NAMALWA (cell line): ENCODE measurements around the gene PNPLA2.

ENCODE experiments used
- DNase-seq: peaks from one replicate; pipeline ENCODE4 v3.0.0-alpha.2; 2015; ENCODE audit warnings: low spot score

Gene PNPLA2

DNA sequence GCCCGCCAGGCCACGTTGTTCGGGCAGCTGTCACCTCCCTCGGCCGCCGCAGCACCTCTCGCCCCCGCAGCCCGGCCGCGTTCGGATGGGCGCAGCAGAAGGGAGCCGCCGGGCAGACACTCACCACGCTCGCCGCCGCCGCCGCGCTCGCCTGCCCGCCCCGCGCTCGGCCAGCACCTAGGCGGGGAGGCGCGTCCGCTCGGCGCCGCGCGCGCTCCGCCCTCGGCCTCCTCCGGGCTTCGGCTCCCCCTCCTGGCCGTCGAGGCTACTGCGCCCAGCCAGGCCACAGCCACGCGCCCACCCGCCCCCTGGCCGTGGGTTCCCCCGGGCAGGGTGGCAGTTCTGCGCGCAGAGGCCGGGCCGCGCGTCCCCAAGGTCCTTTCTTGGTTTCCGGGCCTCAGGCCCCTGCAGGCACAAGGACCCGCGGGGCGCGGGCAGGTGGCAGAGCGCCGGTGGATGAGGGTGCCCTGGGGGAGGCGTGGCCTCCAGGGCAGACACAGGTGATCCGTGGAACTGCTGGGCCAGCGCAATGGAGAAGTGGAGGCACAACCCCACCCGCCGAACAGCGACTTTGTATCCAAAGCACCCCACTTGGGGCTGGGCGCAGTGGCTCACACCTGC lies 20.5 kb upstream of the PNPLA2 start, which contains the start of gene SLC25A22:
Gene SLC25A22 (minus strand): TSS at position 189 of the 621 bp plus-strand sequence. CDS start 3,275 bp downstream, outside the sequence.
- peak; percentile 89 for DNase-seq

DNA sequence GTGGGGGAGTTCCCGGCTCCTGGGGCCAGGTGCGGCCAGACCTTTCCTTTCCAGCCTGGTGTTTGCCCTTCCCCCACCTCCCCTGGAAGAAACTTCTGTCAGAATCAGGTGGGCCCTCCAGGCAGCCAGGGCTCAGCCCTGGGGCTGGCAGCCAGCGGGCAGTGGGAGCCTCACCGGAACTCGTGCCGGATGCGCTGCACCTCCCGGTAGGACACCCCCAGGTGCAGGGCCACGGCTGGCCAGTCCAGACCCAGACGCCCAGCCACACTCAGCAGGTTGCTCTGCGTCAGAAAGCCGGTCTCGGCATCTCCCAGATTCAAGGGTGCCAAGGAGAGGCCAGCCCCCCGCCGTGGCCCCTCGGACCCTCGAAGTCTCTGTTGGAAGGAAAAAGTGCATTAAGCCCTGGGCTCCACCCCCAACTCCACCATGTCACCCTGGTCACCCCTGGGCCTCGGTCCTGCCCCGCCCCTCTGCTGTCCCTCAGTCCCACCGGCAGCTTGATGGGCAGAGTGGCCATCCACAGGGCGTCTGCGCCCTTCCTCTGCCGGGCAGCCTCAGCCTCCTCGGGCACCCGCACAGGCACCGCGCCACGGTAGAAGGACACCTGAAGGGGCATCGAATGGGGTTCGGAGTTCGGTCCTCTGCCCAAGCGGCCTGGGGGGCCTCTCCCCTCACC lies 18.9 kb upstream of the PNPLA2 start:
- DNase-seq = no peak

DNA sequence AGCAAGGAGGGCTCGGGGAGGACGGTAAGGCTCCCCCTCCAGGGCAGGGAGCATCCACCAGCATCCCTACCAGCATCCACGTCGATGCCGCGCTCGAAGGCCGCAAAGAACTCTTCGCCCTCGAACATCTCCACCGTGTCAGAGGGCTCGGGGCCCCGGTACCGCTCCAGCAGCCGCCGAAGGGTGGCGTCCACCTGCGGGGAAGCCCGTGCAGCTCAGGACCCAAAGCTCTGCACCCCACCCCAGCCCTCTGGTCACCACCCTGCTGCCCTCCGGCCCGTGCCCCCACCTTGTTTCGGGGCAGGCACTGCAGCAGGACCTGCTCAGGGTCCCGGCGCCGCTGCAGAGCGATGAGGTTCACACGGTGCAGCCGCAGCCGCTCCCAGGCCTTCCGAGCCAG lies 18.2 kb upstream of the PNPLA2 start:
- no peak for DNase-seq

DNA sequence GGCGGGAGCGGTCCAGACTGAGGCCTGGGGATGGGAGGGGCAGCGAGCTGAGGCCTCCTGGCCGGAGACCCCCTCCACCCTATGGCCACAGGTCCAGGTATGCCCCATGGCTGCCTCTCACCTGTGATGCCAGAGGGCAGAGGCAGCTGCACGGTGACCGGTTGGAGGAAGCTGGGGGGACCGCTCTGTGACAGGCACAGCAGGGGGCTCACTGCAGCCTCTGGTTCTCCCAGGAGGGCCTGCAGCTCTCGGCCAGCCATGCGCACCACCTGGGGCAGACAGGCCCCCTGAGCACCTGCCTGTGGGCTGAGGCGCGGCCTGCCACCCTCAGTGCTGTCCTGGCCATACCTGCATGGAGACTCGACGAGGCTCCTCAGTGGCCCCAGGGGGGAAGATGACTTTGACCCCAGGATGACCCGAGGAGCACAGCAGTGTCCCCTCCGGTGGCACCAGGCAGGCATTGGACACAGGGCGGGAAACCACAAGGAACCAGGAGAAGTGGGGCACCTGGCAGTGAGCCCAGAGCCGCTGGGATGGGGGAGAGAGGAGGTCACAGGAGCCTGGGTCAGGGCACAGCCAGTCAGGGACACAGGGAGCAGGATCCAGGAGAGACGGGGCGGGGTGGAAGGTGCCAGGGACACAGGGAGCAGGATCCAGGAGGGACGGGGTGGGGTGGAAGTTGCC lies 17.5 kb upstream of the PNPLA2 start:
- no peak for DNase-seq

DNA sequence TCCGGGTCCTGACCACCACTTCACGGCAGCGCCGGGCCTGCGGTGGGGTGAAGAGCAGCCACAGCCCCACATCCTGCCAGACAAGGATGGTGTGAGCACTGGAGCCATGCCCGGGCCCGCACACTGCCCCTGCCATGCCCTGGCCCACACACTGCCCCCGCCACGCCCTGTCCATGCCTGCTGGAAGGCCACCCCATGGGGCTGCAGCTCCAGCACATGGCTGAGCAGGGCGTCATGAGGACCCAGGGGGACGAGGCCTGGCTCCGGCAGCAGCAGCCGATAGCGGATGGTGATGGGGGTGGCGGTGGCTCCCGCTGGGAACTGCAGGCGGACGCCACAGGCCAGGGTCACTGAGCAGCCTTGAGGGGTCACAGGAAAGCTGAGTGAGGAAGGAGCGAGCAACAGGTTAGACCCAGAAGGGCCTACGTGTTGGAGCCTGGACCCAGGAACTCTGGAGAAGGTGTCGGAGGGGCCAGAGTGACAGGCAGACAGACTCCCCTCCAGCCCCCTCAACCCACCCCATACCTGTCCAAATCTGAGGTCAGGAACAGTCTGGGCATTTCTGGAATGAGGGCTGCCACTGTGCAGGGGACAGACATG lies 16.6 kb upstream of the PNPLA2 start:
- DNase-seq = no peak

DNA sequence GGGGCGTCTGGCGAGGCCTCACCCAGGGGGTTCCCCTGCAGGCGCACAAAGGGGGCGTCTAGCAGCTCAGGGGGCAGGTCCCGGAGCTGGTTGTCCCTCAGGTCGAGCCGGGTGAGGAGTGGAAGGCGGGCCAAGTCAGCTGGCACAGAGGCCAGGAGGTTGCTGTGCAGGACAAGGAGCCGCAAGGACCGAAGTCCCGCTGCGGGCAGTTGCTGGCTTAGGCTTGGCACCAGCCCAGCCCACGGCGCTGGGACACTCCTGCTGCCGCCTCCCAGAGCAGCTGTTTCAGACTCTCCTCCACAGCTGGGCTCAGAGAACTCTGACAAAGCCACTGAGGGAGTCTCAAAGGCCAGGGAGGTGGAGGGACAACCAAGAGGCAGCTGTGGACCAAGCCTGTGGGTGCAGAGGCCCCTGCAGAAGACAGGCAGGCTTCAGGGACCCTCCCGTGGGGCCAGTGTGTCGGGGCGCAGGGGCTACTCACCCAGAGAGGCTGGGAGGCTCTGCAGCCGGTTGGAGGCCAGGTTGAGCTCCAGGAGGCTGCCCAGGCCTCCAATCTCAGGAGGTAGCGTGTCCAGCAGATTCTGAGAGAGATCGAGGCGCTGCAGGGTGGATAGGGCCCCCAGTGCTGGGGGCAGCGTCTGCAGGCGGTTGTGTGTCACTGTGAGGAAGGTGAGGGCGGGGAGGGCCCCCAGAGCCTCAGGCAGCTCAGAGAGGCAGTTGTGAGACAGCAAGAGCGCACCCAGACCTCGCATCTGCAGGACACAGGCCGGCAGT lies 15.8 kb upstream of the PNPLA2 start:
- DNase-seq = no peak

DNA sequence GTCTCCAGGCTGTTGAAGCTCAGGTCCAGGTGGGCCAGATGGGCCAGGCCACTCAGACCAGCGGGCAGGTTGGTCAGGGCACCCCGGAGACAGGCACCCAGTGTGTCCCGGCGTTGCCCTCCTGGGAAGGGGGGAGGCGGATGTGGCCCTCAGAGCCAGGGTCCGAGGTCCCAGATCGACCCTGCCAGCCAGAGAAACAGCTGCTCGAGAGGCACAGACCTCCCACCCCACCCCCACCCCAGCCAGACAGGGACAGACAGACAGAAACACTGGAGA lies 15.3 kb upstream of the PNPLA2 start:
- DNase-seq = no peak

DNA sequence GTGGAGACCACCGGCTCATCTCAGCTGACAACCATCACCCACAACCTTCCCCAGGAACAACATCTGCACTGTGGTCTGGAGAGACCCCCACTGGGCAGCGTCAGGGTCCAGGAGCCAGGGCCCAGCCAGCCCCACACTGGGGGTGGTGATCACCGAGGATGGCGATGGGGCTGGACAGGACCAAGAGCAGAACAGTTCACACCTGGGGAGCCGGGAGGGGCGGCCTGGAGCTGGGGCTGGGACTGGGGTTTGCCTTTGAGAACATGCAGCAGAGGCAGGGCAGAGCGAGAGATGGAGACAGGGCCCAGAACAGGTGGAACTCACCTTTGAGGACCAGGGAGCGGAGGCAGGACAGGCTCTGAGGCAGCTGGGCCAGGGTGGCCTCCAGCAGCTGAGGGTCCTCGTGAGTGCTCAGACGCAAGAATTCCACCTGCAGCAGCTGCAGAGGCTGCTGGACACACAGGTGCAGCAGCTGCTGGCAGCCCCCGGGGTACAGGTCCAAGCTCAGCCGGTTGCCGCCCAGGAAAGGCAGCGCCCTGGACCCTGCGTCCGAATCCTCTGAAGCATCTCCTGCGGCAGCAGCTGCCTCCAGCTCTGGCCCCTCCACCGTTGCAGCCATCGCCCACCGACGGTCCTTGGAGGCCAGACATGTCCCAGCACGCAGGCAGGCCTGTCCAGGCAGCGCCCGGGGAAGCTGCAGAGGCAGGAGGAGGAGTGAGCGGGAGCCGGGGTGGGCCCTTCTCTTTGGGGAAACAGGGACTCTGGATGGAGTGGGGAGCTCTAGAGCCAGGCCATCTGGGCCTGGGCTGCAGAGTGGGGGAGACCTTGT lies 14.7 kb upstream of the PNPLA2 start:
- no peak for DNase-seq

DNA sequence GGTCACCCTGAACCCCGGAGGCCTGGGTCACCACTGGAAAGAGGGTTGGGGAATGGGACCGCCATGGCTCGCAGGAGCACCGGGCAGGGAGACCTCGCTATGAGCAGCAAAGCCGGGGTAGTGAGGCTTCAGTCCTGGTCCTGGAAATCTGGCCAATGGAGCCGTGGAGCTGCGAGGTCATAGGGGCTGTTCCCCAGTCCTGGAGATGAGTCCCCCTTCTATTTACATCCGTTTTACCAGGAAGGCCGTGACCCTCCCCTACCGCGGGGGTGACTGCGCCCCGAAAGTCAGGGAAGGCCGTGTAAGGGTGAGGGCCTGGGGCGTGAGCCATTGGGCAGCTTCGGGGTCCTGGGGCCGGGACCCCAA lies 14.1 kb upstream of the PNPLA2 start:
- no peak for DNase-seq

DNA sequence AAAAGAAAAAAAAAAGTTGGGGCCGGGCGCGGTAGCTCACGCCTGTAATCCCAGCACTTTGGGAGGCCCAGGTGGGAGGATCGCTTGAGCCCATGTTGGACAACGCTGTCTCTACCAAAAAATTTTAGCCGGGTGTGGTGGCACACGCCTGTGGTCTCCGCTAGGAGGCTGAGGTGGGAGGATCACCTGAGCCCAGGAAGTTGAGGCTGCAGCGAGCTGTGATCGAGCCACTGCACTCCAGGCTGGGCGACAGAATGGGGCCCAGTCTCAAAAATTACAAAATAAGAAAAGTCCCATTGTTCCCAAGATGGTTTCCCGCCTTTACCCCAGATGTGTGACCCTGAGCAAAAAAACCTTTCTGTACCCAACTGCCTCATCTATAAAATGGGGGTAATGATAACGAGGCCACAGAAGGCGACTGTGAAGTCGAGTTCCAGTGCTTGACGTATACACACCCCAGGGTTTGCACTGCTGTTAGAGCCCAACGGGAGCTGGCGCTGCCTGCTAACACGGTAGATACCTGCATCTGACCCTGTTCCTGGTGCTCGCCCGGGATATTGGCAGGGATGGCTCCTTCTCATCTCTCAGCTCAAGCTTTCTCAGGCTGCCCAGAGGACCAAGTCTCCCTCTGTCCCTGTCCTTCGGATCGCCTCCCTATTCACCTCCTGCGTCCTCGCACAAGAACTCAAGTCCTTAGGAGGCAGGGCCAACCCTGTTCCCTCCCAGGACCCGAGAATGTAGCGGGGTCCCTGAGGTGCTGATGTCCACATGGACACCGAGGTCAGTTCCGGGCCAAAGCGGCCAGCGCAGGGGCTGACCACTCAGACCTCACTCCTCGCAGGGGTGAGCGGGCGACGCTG lies 10.1 kb upstream of the PNPLA2 start:
- peak; percentile 63 for DNase-seq

DNA sequence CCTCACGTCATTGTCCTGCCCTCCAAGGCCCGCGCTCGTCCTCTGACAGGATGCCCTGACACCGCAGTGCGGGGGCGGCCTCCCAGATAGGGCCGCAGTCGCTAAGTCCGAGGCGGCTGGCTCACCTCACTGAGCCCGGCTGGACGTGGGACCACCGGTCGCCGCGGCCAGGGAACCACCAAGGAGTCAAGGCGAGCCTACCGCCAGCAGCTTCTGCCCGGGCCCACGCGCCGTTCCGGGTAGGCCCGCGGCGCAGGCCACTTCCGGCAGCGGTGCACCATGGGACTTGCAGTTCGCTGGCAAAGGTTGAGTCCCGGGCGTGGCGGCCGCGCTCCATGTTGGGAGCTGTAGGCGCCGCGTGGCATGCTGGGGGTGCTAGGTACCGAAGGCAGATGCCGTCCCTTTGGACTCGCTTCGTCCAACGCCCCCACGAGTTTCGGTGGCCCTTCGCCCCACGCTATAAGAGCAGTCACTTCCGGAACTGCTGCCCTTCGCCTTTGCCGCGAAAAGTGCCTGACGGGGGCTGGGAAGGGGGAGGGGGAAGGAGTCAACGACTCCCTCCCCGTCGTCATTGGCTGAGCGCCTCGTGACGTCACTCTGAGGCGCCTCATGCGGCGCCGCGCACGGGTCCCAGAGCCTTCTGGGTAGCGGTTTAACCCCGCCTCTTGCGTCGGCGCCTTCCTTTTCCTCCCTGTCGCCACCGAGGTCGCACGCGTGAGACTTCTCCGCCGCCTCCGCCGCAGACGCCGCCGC lies 9.3 kb upstream of the PNPLA2 start, which contains the start of gene RPLP2:
Gene RPLP2 (plus strand): TSS at position 681 of the 753 bp plus-strand sequence. CDS start 268 bp downstream, outside the sequence.
- peak; percentile 98 for DNase-seq

DNA sequence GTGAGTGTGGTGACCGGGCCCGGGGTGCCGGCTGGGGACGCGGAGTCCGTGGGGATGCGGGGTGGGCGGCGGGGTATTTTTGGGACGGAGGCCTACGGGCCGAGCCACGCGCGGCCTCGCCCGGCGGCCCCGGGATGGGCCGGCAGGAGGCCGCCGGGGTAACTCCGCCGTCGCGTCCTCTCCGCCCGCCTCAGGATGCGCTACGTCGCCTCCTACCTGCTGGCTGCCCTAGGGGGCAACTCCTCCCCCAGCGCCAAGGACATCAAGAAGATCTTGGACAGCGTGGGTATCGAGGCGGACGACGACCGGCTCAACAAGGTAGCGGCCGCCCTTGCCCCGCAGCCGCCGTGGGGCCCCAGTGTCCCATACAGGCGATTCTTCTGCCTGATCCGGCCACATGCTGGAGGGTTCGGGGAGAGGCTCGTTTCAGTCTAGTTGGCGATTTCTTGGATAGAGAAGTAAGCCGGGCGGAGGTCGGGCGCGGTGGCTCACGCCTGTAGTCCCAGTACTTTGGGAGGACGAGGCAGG lies 8.6 kb upstream of the PNPLA2 start:
- DNase-seq = no peak

DNA sequence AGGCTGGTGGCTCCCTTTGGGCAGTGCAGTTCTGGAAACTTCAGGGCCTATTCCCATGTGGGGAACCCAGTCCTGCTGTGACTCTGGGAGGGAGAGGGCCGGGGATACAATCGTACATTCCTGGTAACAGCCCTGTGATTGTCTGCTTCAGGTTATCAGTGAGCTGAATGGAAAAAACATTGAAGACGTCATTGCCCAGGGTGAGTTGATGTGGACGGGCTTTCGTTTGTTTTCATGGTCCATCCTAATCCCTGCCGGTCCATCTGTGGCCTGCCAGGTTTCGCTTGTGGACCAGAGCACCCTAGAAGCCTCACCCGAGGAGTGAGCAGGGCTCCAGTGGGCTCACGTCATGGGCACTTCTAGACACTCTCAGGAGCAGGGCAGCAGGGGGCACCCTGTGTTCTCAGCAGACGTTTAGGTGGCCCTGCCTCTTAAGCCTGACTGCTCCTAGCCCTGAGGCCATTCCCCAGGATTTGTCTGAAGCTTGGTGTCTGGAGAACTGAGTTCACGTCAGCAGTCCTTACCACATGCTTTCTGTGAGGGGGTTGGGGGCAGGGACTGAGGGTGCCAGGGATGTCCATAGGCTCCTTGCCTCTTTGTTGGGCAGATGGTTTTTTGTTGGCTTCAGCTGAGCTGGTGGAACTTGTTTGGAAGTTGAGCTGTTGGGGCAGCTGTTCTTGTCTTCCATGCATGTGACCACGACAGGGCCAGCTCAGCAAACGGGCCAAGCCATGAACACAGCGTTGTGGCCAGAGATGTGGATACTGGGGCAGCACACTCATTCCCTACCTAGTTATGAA lies 7.1 kb upstream of the PNPLA2 start:
- DNase-seq = peak; percentile 34

DNA sequence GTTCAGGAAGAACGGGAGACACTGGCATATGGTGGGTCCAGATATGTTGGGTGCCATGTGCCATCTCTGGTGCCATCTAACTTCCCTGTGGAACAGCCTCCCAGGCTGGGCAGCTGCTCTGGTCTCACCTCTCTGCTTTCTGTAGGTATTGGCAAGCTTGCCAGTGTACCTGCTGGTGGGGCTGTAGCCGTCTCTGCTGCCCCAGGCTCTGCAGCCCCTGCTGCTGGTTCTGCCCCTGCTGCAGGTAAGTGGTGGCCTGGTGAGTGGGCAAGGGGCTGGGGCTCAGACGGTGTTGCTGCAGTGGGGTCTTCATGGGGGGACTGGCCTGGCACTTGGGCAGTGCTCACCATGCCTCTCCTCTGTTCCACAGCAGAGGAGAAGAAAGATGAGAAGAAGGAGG lies 6.3 kb upstream of the PNPLA2 start:
- no peak for DNase-seq

DNA sequence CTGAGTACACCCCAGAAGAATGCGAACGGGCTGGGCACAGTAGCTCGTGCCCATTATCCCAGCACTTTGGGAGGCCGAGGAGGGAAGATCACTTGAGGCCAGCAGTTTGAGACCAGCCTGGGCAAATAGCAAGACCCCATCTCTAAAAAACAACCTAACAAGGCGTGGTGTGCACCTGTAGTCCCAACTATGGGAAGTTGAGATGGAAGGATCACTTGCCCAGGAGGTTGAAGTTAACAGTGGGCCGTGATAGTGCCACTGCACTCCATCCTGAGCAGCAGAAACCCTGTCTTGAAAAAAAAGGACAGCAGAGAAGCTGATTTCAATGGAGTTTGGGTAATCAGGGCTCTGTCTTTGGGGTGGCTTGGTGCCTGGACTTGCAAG lies 5.7 kb upstream of the PNPLA2 start:
- DNase-seq = no peak

DNA sequence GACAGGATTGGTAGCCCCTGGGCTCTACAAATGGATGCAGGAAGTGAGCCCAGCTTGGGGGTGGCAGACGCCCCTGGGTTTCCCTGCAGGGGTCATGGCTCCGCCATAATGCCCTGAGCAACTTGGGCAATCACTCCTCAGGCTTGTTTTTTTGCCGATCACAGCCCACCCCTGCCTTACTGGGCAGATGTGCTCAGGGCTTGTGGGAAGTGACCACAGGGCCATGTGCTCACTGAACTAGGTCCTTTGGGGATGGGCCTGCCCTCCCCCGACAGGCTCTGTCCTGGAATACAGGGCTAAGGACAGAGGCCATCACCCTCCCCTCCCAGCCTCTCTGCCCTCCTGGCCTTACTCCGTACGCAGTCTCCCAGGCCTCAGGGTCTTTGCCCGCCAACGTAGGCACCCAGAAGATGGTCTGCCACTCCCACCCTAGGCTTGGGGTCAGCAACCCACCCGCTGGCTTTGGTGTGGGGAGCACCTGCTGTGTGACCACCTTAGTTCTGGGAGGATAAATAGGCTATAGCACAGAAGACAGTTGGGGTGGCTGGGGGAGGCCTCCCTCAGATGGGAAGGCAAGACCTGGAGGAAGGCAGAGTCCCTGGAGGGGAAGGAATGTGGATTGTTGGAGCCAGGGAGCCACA lies 5.1 kb upstream of the PNPLA2 start:
- DNase-seq = peak; percentile 37

DNA sequence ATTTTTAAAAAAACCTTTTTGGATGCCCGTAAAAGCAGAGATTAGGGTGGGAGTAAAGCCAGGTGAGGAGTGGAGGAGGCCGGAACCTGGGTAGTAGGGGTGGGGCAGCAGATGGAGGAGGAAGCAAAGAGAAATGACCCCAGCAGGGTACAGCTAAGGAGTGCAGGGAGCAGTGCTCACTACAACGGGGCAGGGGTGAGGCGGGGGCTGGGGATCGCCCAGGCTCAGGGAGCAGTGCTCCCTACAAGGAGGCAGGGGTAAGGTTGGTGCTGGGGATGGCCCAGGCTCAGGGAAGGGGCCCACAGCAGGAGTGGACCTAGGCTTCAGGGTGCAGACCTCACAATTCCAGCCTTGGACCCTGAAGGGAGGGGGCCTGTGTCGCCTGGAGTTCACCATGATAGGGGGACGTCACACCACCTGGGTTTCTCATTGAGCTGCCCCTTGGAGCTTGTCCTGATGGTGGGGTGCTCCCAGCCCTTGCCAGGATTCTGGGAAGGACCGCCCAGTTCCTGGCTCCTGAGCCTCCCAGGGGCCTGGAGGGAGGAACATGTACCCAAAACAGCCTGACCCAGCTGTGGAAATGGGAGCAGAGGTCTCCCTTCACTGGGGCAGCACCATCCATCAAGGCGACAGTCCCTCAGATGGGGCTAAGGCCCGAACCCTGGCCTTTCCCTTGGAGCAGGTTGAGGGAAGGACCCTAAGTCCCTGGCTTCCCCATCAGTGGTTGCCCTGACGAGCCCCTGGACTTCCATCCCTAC lies 2.9 kb upstream of the PNPLA2 start:
- DNase-seq = peak; percentile 25
